ENCODE data around the gene PRICKLE1.

PRICKLE1 gene

DNA sequence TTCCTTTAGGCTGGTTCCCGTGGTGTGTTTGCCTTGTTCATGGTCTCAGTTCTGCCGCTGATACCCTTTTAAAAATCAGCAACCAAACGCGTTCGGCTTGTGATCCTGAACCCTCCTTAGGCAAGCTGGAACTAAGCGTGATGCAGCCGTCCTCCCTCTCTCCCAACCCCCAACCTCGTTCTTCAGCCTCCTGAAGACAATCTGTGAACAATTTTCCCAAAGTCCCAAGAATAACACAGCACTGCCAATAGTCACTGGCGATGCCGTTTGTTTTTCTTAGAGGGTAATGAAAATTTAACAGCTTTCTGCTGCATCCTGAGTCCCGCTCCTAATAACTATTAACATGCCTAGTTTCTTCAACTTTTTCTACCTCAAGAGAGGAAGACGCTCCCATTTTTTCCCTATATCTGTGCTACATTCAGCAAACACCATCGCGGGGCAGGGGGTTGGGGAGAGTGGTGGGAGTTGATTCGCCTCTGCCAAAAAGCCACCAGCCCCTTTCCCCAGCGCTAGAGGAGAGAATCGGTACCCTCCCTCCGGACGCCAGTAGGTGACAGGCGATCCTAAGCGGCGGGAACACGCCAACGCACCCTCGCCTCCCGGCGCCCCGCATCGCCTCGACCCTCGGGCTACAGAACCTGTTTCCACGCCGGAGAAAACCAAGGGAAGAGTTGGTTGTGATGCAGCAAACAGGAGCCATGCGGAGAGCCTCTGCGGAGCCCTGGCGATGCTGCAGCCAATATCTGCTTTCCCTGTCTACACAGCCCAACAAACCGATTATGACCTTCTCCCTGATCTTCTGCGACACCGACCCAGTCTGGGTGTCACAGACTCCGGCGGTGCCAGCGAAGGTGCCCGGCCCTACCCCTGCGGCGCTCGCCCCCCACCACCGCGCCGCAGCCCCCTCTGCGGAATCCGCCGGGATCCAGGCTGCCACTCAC, 752 bp downstream of the PRICKLE1 start:
- DNase-seq = no peak

- DNase-seq = no peak
These were observed 1.7 kb downstream of the PRICKLE1 start for GRCh38 chr12:42587601-42588523.

DNA sequence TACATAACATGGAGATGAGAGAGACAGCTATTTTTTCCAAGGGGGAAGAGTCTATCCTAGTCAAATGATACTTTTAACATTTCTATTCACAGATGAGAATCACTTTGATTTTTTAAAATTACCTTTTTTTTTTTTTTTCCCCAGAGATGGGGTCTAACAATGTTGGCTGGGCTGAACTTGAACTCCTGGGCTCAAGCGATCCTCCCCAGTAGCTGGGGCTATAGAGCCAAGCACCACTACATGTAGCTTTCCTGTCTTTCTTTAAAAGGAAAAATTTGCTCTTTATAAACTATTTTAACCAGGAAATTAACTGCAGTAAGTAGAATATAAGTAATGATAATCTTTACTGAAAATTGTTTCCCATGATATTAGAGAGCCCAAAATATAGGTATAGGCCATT, 3.3 kb downstream of the PRICKLE1 start:
- DNase-seq = no peak

- DNase-seq = no peak
These were observed 3.7 kb downstream of the PRICKLE1 start for GRCh38 chr12:42585841-42586216.

GRCh38 chr12:42585154-42585840, 4.2 kb downstream of the PRICKLE1 start:
- no peak for DNase-seq

GRCh38 chr12:42584651-42585111, 4.9 kb downstream of the PRICKLE1 start:
- no peak for DNase-seq

GRCh38 chr12:42583016-42583415, 6.5 kb downstream of the PRICKLE1 start:
- DNase-seq = no peak

DNA sequence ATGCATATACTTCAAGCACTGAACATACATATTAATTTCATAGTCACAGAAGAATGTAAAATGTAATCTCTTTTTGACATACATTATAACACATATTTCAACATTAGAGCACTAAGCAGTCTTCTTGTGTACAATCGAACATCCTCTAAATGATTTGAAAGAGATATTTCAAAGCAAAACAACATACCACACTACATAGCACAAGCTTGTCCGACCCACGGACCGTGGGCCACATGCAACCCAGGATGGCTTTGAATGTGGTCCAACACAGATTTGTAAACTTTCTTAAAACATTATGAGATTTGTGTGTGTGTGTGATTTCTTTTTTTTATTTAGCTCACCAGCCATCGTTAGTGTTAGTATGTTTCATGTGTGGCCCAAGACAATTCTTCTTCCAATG, 7.0 kb downstream of the PRICKLE1 start:
- no peak for DNase-seq

- no peak for DNase-seq
These were observed 7.5 kb downstream of the PRICKLE1 start for GRCh38 chr12:42582050-42582449.

DNA sequence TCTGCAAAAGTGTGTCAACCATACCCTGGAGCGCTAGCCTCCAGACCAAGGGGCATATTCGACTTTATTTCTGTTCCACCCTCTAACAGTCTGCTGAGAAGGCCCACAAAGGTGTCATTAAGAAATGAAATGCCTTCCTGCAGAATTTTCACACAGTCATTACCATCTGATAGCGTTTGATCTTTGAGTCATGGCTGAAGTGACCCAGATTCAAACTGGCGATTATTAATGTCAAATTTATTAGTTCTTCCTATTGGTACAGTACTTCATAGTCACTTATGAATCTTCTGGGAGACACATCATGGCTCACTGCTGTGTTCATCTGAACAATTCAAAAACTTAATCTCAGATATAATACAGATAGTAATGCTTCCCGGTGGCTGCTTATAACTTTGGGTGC, 13.2 kb downstream of the PRICKLE1 start:
- DNase-seq = no peak

- DNase-seq = no peak
These were observed 13.8 kb downstream of the PRICKLE1 start for GRCh38 chr12:42575717-42576116.

- no peak for DNase-seq
These were observed 14.7 kb downstream of the PRICKLE1 start for GRCh38 chr12:42574851-42575266.

GRCh38 chr12:42571327-42572009, 18.1 kb downstream of the PRICKLE1 start:
- DNase-seq = no peak

- DNase-seq = no peak
These were observed 19.5 kb downstream of the PRICKLE1 start for GRCh38 chr12:42570076-42570475.

GRCh38 chr12:42568952-42569915, 20.3 kb downstream of the PRICKLE1 start:
- no peak for DNase-seq

DNA sequence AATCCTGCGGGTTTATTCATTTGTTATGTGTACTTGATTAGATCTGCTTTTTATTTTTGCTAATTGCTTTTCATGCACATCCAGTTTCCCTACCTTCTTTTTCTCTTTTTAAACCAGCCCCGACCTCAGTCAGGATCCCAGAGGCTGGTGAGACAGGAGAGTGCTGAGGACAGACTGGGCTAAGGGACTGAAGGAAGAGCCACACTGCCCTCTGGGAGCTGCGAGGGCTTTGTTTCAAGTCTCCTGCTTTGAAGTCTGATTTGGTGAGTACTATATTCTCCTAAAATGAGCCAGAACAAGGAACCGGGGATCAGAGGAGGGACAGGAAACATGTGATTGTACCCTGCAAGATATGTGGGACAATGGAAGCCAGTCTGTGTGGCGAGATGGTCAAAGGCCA, 23.9 kb downstream of the PRICKLE1 start:
- no peak for DNase-seq

DNA sequence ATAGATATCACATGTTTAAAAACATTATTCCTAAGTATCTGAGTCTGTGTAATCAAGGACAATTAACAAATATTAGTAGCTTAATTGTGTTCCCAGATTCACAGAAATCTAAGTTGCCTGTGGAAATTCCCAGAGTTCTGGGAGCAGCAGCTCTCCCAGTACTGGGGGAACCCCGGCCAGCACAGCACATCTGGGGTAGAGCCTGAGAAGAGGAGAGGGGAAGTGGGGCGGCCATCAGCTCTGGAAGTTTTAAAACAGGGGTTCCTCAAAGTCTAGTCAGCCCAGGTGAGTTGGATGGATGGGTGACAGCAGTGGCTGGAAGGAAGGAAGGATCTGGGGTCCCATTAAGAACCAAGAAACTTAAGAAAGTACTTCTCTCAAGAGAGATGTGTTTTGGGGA, 24.6 kb downstream of the PRICKLE1 start:
- no peak for DNase-seq

- DNase-seq = no peak
These were observed 25.0 kb downstream of the PRICKLE1 start for GRCh38 chr12:42564556-42564955.

DNA sequence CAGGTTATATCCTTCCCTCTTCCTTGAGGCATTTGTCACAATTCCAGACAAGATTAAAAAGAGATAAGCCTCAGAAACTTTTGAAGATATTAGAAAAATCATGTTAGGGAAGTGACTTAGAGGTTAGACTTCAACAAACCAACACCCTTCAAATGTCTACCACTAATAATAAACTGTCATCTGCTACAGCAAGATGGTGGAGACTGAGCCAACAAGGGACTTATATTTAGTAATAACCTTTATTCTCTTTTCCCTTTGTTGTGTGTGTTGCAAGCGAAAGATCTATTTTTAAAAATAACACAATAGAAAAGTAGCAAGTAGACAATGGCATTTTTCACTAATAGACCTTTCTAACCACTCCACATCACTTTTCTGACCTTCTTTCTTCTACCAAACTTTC, 28.6 kb downstream of the PRICKLE1 start:
- DNase-seq = no peak

GRCh38 chr12:42557586-42558172, 31.9 kb downstream of the PRICKLE1 start:
- DNase-seq = no peak

DNA sequence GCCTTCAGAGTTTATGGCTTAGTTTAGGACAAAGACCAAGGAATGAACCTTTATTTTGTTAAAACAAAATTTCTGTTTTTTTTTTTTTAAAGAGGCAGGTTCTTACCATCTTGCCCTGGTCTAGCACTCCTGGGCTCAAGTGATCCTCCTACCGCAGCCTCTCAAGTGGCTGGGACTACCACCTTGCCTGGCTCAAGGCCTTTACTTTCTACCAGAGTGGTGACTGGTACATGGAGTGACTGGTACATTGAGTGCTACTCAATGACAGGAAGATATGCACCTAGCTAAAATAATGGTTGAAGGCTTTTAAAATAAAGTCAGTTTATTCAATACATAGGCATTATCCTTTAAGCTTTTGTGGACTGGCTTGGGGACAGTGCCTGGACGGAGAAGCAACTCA, 32.6 kb downstream of the PRICKLE1 start:
- DNase-seq = no peak

Data from NK-92 treated with Interleukin-12 subunit alpha and Interleukin-12 subunit beta, amount 100 ng/mL, for 24 hours (cell line).